Measurements from ENCODE around the gene RALBP1. TPM values are rescaled to one million over a fixed set of nuclear protein-coding genes. Genes with fewer than 3 reads are reported as not detected.

The RALBP1 gene
- polyA plus RNA-seq, 1 donor (not counting 4 experiments of a cell fraction or from before 2014, with no cell fraction given): 47.6 TPM

DNA sequence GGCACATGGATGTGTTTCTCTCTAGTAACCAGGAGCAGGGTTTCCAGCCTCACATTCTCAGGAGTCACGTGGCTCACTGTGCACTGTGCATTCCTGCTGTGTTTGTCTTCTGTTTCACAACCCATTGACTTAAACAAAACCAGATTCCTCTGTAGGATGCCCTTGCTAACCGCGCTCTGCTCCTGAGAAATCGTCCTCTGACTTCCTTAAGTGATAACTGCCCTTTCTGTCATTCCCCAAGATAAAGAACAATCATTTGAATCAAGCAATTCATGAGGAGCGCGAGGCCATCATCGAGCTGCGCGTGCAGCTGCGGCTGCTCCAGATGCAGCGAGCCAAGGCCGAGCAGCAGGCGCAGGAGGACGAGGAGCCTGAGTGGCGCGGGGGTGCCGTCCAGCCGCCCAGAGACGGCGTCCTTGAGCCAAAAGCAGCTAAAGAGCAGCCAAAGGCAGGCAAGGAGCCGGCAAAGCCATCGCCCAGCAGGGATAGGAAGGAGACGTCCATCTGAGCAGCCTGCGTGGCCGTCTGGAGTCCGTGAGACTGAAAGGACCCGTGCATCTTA is 60.2 kb downstream of the RALBP1 start:
- no peak overlapping the region for H3K9ac ChIP-seq (ENCODE audit: control insufficient read depth, extremely low read depth, insufficient read depth, low read length)

DNA sequence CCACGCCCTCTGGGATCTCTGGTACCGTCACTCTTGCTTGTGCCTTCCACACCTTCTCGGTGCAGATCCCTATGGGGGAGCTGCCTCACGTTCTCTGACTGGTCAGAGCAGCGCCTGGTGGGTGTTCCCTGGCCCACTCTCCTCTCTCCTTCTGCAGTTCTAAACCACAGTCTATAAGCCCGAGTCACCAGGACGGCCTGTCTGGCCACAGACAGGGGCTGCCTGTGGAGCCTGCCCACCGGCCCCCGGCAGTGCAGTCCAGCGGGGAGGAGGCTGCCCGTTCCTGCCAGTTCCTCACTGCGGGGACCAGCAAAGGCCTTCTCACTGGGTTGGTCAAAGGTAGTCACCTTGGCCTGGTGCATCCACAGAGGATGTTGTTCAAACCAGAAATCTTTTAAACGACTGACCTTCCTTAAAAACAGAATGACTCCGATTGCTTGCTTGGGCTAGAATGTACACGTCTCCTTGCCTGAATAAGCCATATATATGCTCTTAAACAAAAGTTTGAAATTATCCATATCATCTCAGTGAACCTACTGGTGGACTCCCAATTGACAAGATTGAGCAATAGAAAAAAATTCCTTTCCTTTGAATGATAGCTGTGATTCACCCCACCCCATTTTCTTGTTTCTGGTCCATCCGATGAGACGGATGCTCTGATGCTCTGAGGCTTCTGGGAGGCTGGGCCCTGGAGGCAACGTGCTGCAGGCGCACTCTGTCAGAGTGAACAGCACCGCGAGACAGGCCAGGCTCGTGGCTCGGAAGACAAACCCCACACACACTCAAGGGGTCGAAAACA is 61.2 kb downstream of the RALBP1 start:
- no peak for TF ChIP-seq EZH2 (IDR thresholded peaks at IDR 0.05; ENCODE audit: low read length)
- TF ChIP-seq, protein P1, sequence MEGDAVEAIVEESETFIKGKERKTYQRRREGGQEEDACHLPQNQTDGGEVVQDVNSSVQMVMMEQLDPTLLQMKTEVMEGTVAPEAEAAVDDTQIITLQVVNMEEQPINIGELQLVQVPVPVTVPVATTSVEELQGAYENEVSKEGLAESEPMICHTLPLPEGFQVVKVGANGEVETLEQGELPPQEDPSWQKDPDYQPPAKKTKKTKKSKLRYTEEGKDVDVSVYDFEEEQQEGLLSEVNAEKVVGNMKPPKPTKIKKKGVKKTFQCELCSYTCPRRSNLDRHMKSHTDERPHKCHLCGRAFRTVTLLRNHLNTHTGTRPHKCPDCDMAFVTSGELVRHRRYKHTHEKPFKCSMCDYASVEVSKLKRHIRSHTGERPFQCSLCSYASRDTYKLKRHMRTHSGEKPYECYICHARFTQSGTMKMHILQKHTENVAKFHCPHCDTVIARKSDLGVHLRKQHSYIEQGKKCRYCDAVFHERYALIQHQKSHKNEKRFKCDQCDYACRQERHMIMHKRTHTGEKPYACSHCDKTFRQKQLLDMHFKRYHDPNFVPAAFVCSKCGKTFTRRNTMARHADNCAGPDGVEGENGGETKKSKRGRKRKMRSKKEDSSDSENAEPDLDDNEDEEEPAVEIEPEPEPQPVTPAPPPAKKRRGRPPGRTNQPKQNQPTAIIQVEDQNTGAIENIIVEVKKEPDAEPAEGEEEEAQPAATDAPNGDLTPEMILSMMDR (optimal IDR thresholded peaks at IDR 0.05 in 1 of 3, IDR thresholded peaks at IDR 0.05 in 1 of 3, conservative IDR thresholded peaks at IDR 0.05 in 1 of 3; ENCODE audit: extremely low read depth in 1 of 3, insufficient read depth in 2 of 3, low read length in 3 of 3): no peak
- no peaks in the 10 kb centered on the region for H3K9me3 ChIP-seq (ENCODE audit: control insufficient read depth, low read depth, low read length)
- no peak overlapping the region for H3K4me3 ChIP-seq (ENCODE audit: control insufficient read depth in 2 of 3, extremely low read depth in 1 of 3, insufficient read depth in 2 of 3, low read depth in 1 of 3, low read length in 3 of 3)
- no peaks in the 10 kb centered on the region for H4K20me1 ChIP-seq (ENCODE audit: control insufficient read depth, extremely low read depth, insufficient read depth, low read length)
- FAIRE-seq (peak; percentile 91), DNase-seq (ENCODE audit: low read depth, low spot score) (no peak)
- peaks cover 26% of the 10 kb centered on the region for H3K4me1 ChIP-seq (ENCODE audit: control insufficient read depth, extremely low read depth, insufficient read depth, low read length)
- H3K4me2 ChIP-seq (ENCODE audit: control insufficient read depth, extremely low read depth, insufficient read depth, low read depth, low read length): peak overlapping the region; percentile 25
- H3K9ac ChIP-seq (ENCODE audit: control insufficient read depth, extremely low read depth, insufficient read depth, low read length): no peak overlapping the region
- dilution Hi-C loops (cut with MboI; ENCODE audit: extremely low pct_ligation_motif_present, low sequenced_read_pairs): no loop called here
- H3K9me1 ChIP-seq (ENCODE audit: control insufficient read depth, extremely low read depth, insufficient read depth, low read length): no peaks in the 10 kb centered on the region
- no peak overlapping the region for H2AFZ ChIP-seq (ENCODE audit: control insufficient read depth, low read length)
- no peaks in the 10 kb centered on the region for H3K79me2 ChIP-seq (ENCODE audit: control insufficient read depth, insufficient read depth, low read length)
- H3K27me3 ChIP-seq (ENCODE audit: control insufficient read depth, extremely low read depth, insufficient read depth, low read length): no peaks in the 10 kb centered on the region
- peaks cover 21 to 28% of the 10 kb centered on the region in 2 experiments for H3K36me3 ChIP-seq (ENCODE audit: control insufficient read depth in 2 of 2, extremely low read depth in 1 of 2, insufficient read depth in 2 of 2, low read length in 2 of 2)
- peak overlapping the region; percentile 46 for H3K27ac ChIP-seq (ENCODE audit: control insufficient read depth, insufficient read depth, low read length)

More for the DNA sequence above, 60.2 kb downstream of the RALBP1 start:
- Histone ChIP-seq H3K4me2 (ENCODE audit: control insufficient read depth, extremely low read depth, insufficient read depth, low read depth, low read length) (no peak overlapping the region), H2AFZ (ENCODE audit: control insufficient read depth, low read length) (no peak overlapping the region), H3K27me3 (ENCODE audit: control insufficient read depth, extremely low read depth, insufficient read depth, low read length) (no peaks in the 10 kb centered on the region), H3K27ac (ENCODE audit: control insufficient read depth, insufficient read depth, low read length) (no peak overlapping the region), H3K9me1 (ENCODE audit: control insufficient read depth, extremely low read depth, insufficient read depth, low read length) (no peaks in the 10 kb centered on the region), H3K79me2 (ENCODE audit: control insufficient read depth, insufficient read depth, low read length) (no peaks in the 10 kb centered on the region), H3K4me1 (ENCODE audit: control insufficient read depth, extremely low read depth, insufficient read depth, low read length) (peaks cover 26% of the 10 kb centered on the region), H3K36me3 (ENCODE audit: control insufficient read depth in 2 of 2, extremely low read depth in 1 of 2, insufficient read depth in 2 of 2, low read length in 2 of 2) (peaks cover 21 to 28% of the 10 kb centered on the region in 2 experiments), H4K20me1 (ENCODE audit: control insufficient read depth, extremely low read depth, insufficient read depth, low read length) (no peaks in the 10 kb centered on the region), H3K4me3 (ENCODE audit: control insufficient read depth in 2 of 3, extremely low read depth in 1 of 3, insufficient read depth in 2 of 3, low read depth in 1 of 3, low read length in 3 of 3) (no peak overlapping the region), H3K9me3 (ENCODE audit: control insufficient read depth, low read depth, low read length) (no peaks in the 10 kb centered on the region)
- dilution Hi-C loops (cut with MboI; ENCODE audit: extremely low pct_ligation_motif_present, low sequenced_read_pairs): no loop called here
- TF ChIP-seq, protein P1 (optimal IDR thresholded peaks at IDR 0.05 in 1 of 3, IDR thresholded peaks at IDR 0.05 in 1 of 3, conservative IDR thresholded peaks at IDR 0.05 in 1 of 3; ENCODE audit: extremely low read depth in 1 of 3, insufficient read depth in 2 of 3, low read length in 3 of 3): no peak
- TF ChIP-seq EZH2 (IDR thresholded peaks at IDR 0.05; ENCODE audit: low read length): no peak
- no peak for DNase-seq (ENCODE audit: low read depth, low spot score)
- FAIRE-seq: no peak
